MM.1S (cell line): ENCODE measurements around the gene SLC48A1.

Experiments
- EZH2 ChIP-seq: fragments of 300-600 bp; sonication (generic); optimal IDR thresholded peaks from 2 replicates; pipeline ENCODE3; 2017; ENCODE audit warnings: low read depth, mild to moderate bottlenecking, antibody characterized with exemption, low read length, mixed read lengths
- EZH2phosphoT487 ChIP-seq: fragments of 300-600 bp; sonication (generic); IDR thresholded peaks from 2 replicates; pipeline ENCODE4 v1.6.1; 2018; ENCODE audit warnings: antibody characterized with exemption, low read length
- TF ChIP-seq, protein P1 (sequence below): fragments of 300-600 bp; sonication (generic); IDR thresholded peaks from 2 replicates; pipeline ENCODE4 v1.5.1; 2016; ENCODE audit warnings: antibody characterized with exemption, low read length, mixed read lengths

DNA sequence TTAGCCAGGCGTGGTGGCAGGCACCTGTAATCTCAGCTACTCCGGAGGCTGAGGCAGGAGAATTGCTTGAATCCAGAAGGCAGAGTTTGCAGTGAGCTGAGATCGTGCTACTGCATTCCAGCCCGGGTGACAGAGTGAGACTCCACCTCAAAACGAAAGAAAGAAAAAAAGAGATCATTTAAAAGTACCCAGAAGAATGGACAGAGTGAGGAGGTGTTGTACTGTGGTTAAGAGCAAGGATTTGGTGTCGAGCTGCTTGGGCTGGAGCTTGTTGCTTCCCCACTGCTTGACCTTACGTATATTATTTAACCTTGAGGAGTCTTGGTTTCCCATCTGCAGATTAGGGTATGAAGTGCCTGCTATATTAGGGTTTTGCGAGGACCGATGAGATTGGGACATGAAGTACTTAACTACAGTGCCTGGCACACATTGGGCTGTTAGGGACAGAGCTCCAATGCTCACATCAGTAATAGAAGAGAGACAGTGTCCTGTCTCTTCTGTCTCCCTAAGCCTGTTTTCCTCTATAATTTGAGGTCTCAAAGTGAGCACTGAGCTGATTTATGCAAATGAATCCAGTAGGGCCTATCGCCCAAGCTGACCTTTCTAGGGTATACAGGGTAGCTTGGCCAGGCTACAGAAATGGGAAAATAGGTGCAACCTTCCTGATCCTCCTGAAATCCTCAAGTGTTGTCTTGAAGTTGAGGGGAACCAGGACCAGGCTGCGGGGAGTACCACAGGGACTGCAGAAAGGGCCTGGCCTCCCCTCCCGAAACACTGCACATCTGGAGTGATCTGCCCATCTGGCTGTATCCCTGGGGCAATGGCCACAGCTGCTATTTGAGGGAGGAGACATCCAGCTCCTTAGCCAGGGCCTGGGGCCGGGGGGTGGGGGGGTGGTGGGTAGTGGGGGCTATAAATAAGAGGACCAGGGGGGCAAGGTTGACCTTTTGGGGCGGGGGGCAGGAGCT is 55.3 kb downstream of the SLC48A1 start:
- TF ChIP-seq, protein P1, sequence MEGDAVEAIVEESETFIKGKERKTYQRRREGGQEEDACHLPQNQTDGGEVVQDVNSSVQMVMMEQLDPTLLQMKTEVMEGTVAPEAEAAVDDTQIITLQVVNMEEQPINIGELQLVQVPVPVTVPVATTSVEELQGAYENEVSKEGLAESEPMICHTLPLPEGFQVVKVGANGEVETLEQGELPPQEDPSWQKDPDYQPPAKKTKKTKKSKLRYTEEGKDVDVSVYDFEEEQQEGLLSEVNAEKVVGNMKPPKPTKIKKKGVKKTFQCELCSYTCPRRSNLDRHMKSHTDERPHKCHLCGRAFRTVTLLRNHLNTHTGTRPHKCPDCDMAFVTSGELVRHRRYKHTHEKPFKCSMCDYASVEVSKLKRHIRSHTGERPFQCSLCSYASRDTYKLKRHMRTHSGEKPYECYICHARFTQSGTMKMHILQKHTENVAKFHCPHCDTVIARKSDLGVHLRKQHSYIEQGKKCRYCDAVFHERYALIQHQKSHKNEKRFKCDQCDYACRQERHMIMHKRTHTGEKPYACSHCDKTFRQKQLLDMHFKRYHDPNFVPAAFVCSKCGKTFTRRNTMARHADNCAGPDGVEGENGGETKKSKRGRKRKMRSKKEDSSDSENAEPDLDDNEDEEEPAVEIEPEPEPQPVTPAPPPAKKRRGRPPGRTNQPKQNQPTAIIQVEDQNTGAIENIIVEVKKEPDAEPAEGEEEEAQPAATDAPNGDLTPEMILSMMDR: no peak
- TF ChIP-seq EZH2 (no peak), EZH2phosphoT487 (no peak)
